Measurements from ENCODE around the gene STAT4.

DNA sequence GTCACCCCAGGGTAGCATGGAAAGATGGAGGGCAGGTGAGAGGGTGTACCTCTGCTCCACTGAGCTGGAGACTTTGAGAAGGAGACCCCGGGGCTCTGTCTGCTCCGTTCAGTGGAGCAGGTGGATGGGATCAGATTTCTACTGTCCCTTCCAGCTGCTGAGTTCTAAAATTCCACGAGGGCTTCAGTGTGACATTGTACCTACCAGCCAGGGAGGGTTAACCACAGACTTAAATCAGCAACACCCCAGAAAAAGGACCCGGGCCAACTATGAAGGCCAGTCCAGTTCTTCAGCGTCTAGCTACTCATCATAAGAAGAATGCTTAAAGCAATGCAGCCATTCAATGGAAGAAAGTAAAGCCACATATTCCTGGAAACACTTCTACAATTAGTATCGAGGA is 160.7 kb downstream of the STAT4 start:
- TF ChIP-seq CTCF (IDR thresholded peaks at IDR 0.05; ENCODE audit: insufficient read depth, low read depth, low read length) (no peak), EZH2 (IDR thresholded peaks at IDR 0.05; ENCODE audit: insufficient read depth, low read length) (no peak)
